NCI-H345 (cell line): ENCODE results near the gene TLR3.

Experiments
- DNase-seq: peaks from one replicate; lab custom pipeline; 2025; lab: John Stamatoyannopoulos, UW

The TLR3 gene

DNA sequence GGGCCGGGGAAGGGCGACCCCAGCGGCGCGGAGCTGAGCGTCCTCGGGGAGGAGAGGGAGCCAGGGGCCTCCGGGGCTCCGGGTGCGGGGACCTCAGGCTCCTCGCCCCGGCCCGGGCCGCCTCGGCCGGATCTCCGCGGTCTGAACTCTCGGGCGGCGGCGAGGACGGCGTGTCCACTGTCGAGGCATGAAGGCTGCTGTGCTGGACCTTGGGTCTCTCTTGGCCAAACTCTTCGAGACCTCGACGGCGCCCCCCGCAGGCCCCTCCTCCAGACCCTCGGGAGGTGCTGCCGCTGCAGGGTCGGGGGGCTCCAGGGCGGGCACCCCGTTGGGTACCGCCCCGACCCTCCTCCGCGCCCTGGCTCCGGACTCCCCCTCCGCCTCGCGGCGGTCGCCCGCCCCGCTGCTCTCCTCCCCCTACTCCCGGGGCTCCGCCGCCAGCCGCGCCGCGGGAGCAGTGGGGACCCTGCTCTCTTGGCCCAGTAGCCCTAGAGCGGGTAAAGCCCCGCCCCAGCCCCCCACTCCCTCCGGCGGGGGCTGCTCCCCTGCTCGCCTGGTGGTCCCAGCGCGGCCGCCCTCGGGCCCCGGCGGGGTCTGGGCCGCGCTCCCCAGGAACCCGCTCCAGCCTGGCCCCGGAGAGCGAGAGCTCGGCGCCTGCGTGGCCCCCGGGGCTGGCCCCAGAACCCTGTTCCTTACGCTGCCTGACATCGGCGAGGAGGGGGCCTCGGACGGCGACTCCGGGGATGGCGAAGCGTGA lies 36.1 kb downstream of the TLR3 start:
- DNase-seq, result no peak

DNA sequence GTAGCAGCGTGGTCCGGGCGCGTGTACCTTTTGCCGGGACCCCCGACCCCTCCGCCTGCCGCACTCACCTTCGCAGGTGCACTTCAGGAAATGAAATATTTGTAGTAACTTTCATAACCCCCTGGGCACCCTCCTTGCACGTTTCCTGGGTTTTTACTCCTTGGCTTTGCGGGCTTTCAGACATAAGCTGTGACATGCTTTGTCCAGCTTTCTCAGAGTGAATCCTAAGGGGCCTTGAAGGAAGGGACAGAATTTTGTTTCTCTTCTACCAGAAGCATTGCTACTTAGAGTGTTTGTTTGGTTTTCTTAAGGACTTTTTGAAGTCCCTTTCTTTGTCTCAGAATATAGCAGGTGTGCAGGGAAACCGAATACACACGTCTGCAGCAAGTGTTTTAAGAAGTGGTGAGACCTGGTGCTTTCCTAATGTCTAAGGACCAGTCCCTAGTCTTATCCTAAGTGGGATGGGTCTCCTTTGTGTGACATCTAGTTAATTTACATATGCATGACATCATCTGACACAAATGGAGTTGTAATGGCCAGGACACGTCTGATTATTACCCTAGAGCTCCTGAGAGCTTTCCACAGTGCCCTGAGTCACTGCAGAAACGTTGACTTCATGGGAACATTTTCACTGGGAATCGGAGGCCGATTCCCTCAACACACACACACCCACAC lies 36.8 kb downstream of the TLR3 start:
- DNase-seq, result peak; percentile 22

DNA sequence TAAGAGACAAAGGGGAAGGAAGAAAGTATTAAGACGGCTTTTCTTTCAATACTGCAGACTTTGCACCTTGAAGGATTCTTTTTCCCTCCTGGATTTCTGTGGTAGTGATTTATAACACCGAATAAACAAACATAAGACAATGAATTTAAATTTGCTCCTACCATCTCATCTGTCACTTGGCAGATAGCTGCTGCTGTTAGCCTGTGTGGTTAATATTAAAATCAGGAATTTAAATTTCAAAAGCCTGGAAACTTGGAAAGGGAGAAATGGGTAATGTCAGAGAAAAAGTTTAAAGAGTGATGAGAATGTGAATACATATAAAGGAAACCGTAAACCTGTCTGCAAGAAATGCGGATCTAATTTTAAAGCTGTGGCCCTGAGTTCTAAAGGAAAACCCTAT lies 39.0 kb downstream of the TLR3 start:
- DNase-seq, result no peak

DNA sequence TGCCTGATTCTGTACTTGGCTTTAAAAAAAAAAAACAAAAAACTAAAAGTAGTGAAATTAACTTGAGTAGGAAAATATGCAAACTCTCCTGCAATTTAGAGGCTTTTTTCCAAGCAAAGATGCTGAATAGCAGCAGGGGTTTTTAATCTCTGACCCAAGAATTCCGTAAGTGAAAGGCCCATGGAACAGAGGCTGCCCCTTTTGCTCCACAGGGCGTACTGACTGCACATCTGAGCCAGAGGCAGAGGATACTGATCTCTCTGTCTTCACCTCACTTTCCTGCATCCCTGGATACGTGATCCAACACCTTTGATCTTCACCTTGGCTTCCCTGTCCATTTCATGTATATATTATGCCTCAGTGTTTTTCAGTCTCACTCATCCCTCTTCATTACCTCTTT lies 39.4 kb downstream of the TLR3 start:
- DNase-seq, result no peak

DNA sequence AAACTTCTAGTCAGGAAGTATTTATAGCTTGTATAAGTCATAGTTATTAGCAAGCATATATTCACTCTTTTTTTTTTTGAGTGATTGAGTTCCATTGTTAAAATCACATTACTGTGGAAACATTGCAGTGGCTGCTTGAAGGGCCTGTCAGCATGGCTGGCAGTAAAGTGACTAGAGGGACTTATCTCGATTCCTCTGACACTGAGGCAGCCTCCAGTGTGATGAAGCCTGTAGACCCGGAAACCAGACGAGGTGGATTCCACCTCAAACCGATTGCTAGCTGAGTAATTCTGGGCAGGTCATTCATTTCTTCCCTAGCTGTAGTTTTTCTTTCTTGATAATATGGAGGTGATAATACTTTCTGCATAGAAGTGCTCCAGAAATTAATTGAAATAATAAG lies 40.3 kb downstream of the TLR3 start:
- DNase-seq, result no peak

DNA sequence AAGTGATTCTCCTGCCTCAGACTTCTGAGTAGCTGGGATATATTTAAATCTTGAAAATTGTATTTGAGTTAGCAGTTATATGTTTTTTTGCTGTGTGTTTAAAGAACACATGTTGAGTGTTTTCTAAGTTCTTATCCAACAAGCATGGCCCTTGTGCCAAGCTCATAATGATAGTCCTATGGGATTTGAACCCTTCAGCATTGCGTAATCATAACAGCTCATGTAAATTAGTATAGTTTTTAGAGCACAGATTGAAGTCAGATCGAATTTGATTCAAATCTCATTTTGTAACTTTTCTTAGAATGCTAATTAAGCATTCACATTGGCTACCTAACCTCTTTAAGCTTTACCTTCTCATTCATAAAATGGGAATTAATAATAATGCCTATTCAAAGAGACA lies 47.7 kb downstream of the TLR3 start:
- no peak for DNase-seq

DNA sequence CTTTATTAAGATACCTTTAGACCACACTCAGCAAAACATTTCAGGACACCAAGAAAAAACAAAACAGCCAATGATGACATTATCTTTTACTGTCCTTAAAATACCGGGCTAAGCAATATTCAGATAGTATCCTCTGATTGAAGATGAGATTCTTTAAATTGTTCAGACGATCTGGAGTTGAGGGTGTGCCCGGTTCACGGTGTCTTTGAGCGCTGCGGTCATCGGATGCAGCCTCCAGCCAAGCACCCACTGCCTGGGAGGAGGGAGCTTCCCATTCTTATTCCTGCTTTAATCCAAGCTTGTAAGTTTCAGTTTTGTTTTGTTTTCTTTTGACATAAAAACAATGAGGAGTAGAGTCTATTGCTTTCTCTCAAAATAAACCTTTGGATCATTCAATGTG lies 49.6 kb downstream of the TLR3 start:
- no peak for DNase-seq

DNA sequence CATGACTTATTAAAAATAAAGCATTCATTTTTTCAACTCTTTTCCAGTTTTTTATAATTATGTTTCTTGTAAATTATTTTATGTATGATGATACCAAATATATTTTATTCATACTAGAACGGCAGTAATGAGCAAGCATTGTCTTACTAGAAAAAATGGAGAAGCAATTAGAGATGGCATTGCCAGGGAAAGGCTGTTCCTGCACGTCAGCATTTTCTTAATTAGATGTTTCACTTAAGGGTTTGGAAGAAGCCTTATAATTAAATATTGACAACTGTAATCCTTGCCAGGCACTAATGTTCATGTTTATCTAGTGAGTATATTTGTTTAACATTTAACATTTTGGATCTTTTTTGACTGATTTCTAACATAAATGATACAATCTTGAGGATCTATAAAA lies 52.1 kb downstream of the TLR3 start:
- no peak for DNase-seq

DNA sequence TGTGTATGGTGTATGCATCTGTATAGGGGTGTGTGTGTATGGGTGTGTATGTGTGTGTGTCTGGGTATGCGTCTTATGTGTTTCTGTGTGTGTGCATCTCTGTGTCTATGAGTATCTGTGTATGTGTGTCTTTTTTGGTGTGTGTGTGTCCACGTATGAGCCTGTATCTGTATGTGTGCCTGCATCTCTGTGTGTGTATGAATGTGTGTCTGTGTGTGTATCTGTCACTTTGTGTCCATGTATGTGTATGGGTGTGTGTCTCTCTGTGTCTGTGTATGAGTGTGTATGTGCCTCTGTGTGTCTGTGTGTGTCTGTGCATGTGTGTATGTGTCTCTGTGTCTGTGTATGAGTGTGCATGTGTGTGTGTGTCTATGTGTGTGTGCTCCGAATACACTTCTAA lies 59.9 kb downstream of the TLR3 start:
- no peak for DNase-seq

DNA sequence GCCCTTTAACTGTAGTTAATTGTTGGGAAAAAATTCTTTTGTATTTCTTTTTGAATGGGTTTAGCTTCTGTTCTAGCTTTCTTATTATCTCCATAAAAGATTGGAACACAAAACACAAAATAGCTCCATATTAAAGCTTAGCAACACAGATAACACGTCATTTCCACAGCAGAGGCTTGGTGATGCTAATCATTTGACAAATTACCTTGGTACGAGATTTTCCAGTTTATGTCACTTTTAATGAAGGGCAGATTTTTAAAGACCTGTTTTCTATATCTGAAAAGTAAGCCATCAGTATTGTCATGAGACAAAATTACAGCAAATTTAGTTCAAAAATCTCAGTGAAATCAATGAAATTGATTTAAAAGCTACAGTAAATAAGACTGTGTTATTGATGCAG lies 63.0 kb downstream of the TLR3 start:
- no peak for DNase-seq

DNA sequence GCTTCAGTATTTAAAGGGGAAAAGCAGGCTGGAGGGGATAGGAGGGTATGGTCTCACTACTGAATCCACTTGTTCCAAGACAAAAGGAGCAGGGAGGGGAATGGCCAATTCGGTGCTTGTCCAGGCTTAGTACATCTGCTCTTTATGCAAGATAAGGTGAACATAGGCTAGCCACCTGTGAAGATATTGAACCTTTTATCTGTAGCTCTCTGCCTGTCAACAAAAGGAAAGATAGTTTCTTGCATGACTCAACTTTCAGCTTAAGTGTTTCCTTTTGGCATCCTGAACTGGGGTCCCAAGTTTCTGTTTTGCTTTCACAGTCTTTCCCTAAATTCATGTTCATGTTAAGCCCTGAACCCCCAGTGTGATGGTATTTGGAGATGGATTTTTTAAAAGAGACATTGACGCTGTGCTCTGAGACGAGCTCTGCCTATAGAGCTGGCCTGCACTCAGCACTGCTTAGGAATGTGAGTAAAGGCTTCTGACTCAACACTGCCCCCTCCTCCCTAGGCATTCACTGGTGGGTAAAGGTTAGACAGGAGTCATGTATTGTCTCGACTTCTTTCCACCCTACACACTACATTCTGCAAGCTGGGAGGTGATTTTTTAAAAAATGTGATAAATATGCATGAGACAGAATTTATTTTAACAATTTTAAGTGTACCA lies 63.8 kb downstream of the TLR3 start:
- DNase-seq, result no peak

DNA sequence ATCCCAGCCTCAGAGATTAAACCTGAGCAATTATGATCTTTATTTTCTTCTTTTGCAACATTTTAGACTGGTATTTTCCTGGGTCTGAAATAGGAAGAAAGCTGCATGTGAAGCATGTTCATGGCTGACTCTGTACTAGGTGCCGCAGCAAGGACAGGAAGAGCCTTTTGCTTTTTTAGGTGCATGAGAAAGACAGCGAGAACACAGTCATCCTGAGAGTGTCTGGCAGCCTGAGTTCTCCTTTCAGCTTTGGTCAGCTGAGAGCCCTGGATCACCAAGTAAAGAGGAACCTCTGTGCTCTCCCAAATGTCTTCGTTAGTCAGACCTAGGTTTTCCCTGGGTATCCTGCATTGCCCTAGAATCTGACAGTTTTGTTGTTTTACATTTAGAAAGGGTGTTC lies 65.3 kb downstream of the TLR3 start:
- no peak for DNase-seq

DNA sequence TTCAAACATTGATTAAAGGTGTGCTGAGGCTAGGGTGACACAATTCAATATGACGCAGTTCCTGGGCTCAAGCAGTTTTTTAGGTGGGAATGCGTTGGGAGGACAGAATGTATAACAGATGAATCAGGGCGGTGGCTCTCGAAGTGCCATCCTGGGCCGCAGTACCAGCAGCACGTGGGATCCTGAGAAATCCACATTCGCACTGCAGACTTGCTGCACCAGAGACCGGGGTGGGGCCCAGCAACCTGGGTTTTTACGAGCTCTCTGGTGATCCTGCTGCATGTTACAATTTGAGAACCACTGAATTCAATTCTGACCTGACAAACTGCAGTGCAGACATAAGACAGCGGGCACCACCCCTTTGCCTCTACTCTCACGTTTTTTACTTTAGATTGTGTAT lies 65.9 kb downstream of the TLR3 start:
- no peak for DNase-seq

DNA sequence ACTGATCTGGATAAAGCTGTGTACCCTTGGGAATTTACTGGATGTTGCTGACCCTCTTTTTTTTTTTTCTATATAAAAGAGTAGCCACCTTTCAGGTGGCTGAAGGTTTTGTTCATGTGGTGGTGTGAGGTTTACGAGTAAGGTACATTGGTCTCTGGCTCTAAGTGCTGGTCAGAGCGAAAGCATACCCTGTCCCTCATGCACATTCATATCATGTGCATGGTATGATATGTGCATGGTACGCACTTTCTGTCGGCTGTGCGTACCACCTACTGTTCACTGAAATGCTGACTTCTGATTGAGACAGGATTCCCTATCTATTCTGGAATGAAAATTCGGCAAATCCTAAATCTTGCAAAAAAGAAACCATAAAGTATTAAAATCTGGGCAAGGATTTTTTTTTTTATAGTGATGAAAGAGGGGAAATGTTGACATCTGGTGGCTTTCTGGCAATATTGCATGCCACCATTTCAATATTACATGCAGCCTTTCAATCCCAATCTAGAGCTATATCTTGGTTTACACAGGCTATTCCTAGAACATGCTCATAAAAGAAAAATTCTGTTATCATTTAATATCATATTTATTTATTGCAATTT lies 68.3 kb downstream of the TLR3 start:
- DNase-seq, result no peak
